Measurements from ENCODE around the gene WNT9A. TPM values are rescaled to one million over a fixed set of nuclear protein-coding genes. Genes with fewer than 3 reads are reported as not detected.

Gene WNT9A
- total RNA-seq, 1 donor from 2014 or later, result 10.2 TPM

DNA sequence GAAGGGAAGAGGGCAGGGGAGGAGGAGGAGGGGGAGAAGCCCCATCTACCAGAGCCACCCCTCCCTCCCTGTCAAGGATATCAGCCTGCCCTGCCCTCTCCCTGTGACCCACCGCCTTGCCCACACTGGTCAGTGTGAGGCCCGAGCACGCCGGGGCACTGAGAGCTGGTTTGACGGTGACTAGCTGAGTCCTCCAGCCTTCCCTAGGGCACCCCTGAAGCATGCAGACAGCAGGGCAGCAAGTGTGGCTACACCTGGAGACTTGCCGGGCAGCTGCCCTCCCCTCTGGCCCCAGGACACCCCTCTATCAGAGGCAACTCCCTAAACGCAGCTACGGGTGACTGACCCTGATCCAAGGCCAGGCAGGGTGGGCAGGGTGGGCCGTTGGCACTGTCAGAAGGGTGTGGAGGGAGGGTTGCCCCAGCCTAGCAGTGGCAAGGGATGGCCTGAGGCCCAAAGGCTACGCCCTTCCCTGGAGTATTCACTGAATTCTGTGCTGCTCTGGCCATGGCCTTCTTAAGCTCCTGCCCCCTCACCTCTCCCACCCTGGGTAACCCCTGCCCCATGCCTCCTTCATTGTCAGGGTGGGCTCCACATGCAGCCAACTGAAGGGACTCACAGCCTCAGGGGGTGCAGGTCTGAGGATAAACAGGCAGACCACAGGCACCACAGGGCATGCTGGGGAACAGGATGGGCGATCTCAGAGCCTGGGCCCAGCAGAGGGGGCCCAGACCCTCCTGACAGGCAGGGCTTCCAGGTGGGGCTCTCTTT lies 19.6 kb downstream of the WNT9A start:
- Histone ChIP-seq H3K27me3 (no peaks in the 10 kb centered on the region), H3K27ac (no peak overlapping the region), H3K36me3 (no peaks in the 10 kb centered on the region), H3K4me3 (no peak overlapping the region), H3K9me3 (no peaks in the 10 kb centered on the region), H3K4me1 (no peaks in the 10 kb centered on the region)
- intact Hi-C loops (cut with DNase I), result no loop called here
- DNase-seq (no peak), ATAC-seq (no peak)
- TF ChIP-seq, protein P1, sequence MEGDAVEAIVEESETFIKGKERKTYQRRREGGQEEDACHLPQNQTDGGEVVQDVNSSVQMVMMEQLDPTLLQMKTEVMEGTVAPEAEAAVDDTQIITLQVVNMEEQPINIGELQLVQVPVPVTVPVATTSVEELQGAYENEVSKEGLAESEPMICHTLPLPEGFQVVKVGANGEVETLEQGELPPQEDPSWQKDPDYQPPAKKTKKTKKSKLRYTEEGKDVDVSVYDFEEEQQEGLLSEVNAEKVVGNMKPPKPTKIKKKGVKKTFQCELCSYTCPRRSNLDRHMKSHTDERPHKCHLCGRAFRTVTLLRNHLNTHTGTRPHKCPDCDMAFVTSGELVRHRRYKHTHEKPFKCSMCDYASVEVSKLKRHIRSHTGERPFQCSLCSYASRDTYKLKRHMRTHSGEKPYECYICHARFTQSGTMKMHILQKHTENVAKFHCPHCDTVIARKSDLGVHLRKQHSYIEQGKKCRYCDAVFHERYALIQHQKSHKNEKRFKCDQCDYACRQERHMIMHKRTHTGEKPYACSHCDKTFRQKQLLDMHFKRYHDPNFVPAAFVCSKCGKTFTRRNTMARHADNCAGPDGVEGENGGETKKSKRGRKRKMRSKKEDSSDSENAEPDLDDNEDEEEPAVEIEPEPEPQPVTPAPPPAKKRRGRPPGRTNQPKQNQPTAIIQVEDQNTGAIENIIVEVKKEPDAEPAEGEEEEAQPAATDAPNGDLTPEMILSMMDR (IDR thresholded peaks at IDR 0.05), result no peak

DNA sequence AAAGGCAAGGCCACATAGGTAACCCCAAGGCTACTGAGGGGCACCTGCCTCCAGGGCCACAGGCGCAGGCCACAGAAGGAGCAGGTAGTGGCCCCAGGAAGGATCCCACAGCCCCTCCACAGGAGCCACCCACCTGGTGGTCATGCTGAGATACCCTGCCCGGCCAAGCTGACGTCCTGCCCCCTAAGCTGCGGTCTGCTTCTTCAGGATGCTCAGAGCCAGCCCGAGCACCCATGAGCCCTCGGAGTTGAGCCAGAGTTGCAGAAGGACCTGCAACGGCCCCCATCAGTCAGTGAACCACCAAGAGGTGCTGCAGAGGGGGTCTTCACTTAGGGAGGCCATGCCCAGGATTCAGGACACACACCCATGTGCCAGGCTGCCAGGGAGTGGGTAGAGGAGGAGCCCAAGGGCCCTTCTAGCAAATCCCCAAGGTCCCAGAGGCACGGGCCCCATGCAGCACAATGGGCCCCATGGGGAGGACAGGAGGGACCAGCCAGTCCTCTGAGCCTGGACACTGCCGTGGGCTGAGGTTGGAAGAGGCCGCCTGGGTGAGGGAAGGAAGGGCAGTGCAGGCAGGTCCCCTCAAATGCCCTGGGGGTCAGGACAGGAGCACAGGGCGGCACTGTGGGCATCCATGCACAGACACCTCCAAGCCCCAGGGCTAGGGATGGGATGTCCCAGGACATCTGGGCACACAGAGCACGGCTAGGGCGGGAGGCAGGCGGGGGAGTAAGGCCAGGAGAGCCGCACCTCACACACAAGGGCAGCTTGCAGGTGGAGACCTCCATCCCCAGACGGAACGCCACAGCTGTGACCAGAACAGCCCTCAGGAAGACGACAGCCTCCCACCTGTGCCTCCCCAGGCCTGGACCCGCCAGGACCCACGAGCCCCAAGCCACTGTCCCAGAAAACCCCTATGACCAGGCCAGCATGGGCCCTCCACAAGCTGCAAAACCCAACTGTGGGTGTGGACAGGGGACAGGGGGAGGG lies 20.5 kb downstream of the WNT9A start:
- H3K9me3 ChIP-seq, result no peaks in the 10 kb centered on the region
- ATAC-seq (no peak), DNase-seq (no peak)
- H3K27ac ChIP-seq, result no peak overlapping the region
- no peak overlapping the region for H3K4me3 ChIP-seq
- no peaks in the 10 kb centered on the region for H3K36me3 ChIP-seq
- intact Hi-C loops (cut with DNase I), result no loop called here
- TF ChIP-seq, protein P1 (IDR thresholded peaks at IDR 0.05), result no peak
- H3K27me3 ChIP-seq, result no peaks in the 10 kb centered on the region
- H3K4me1 ChIP-seq, result no peaks in the 10 kb centered on the region

DNA sequence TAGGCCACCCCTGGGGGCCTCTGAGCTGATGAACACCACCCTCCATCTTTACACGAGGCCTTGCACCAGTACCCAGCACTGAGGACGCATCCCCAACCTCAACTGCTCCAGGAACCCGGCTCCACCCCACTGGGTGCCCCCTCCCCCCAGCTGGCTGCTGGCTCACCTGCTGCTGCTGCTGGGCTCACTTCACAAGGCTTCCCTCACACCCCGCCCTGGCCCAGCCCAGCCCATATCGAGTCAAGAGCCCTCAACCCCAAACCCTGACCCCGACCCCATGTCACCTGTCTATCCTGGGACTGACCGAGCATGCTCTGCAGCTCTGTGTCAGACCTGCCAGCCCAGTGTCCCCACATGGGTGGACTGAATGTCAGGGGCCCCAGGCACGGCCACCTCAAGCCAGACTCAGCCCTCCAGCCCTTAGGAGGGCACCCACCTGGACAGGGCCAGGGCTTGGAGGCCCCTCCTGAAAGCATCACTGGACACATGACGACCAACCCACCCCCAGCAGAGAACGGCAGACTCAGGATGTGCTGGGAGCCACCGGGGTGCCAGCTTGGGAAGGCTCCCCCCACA lies 21.4 kb downstream of the WNT9A start:
- DNase-seq (no peak), ATAC-seq (peak; percentile 2)
- no peaks in the 10 kb centered on the region for H3K9me3 ChIP-seq
- TF ChIP-seq, protein P1 (IDR thresholded peaks at IDR 0.05), result no peak
- no peaks in the 10 kb centered on the region for H3K27me3 ChIP-seq
- no peak overlapping the region for H3K4me3 ChIP-seq
- no peak overlapping the region for H3K27ac ChIP-seq
- H3K36me3 ChIP-seq, result no peaks in the 10 kb centered on the region
- intact Hi-C loops (cut with DNase I), result no loop called here
- H3K4me1 ChIP-seq, result no peaks in the 10 kb centered on the region

DNA sequence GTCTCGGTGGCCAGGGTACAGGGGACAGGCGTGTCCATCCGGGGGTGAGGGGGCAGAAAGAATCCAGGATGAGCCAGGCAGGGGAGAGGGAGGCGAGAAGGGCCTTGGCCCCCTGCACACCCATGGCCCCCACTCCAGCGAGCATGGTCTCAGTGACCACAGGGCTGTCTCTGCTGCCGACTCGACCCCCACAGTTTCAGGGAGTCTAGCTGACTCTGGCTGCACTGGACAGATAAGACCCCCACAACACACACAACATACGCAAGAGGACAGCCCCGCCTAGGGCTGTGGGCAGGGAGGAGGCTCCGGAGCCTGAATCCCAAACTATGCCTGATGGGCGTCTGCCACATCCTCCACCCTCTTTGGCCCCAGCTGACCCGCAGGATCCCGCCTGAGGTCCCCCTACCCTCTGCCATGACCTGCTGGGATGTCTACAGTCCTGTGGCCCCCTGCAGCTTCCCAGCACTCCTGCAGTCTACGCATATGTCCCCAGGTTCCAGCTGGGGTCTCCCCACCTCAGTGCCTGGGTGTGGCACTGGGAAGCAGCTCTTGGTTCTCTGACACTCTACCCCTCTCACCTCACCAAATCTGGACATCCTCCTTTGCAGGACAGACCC lies 22.0 kb downstream of the WNT9A start:
- TF ChIP-seq, protein P1 (IDR thresholded peaks at IDR 0.05), result no peak
- DNase-seq (no peak), ATAC-seq (no peak)

DNA sequence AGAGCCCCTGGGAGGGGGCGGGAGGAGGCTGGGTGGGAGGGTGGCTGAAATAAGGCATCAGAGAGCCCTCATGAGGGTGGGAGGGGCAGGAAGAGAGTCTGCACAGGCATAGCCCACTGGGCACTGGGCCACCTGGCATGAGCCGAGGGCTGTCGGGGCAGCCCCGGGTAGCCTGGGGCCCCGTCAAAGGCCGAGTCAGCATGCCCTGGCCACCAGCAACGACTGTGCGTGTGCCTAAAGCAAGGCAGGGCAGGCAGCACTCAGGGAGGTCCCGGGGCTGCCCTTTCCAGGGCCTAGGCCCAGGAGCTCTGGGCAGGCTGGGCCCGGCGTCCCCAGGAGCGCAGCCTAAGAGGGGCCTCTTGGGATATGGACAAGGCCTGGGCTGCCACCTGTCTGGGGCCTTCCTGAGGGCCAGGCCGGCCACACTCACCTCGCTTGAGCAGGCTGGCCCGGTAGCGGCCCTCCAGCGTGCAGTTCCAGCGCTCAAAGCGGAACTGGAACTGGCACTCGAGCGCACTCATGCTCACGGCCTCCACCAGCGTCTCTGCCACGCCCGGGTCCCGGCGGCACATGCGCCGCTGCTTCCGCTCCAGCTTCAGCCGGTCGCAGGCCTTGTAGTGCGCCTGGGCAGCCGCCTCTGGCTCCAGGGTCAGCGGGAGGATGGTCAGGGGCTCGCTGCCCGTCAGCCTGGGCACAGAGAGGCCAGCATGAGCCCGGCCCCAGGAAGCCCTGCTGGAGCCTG lies 22.7 kb downstream of the WNT9A start:
- no peaks in the 10 kb centered on the region for H3K9me3 ChIP-seq
- intact Hi-C loops (cut with DNase I), result no loop called here
- ATAC-seq (peak; percentile 72), DNase-seq (peak; percentile 84)
- no peaks in the 10 kb centered on the region for H3K36me3 ChIP-seq
- TF ChIP-seq, protein P1 (IDR thresholded peaks at IDR 0.05), result no peak
- no peaks in the 10 kb centered on the region for H3K27me3 ChIP-seq
- H3K4me1 ChIP-seq, result no peaks in the 10 kb centered on the region
- H3K27ac ChIP-seq, result peak overlapping the region; percentile 11
- no peak overlapping the region for H3K4me3 ChIP-seq

More for the DNA sequence above, 22.0 kb downstream of the WNT9A start:
- H3K36me3 ChIP-seq, result no peaks in the 10 kb centered on the region
- H3K4me1 ChIP-seq, result no peaks in the 10 kb centered on the region
- H3K9me3 ChIP-seq, result no peaks in the 10 kb centered on the region
- no peak overlapping the region for H3K4me3 ChIP-seq
- H3K27me3 ChIP-seq, result no peaks in the 10 kb centered on the region
- no peak overlapping the region for H3K27ac ChIP-seq
- intact Hi-C loops (cut with DNase I), result no loop called here
